HG02938 (cell line): Measurements from ENCODE around the gene EDEM1.
"Not testable (repeated sequence)": the region's sequence is repeated elsewhere in the genome, so short reads cannot be mapped to it uniquely, and the experiment has no call there.

ENCODE experiments used
- ATAC-seq: cut with Tn5 transposase; IDR thresholded peaks from one replicate; pipeline ENCODE4 v1.9.1; 2021; ENCODE audit warnings: mild to moderate bottlenecking, moderate library complexity; ENCODE audit not compliant: unreplicated experiment

The EDEM1 gene

GRCh38 chr3:5227812-5228211, 40.3 kb downstream of the EDEM1 start:
- no peak for ATAC-seq

DNA sequence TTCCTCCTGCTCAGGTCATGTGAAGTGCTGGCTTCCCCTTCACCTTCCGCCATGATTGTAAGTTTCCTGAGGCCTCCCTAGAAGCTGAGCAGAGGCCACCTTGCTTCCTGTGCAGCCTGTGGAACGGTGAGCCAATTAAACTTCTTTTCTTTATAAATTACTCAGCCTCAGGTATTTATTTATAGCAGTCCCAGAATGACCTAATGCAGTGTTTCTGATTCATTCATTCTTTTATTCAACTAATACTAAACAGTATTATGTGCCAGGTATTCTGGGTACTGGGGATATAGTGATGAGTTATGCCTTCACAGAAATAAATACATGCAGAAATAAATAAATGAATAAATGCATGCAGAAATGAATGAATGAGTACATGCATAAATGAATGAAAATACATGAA, 41.9 kb downstream of the EDEM1 start:
- no peak for ATAC-seq

DNA sequence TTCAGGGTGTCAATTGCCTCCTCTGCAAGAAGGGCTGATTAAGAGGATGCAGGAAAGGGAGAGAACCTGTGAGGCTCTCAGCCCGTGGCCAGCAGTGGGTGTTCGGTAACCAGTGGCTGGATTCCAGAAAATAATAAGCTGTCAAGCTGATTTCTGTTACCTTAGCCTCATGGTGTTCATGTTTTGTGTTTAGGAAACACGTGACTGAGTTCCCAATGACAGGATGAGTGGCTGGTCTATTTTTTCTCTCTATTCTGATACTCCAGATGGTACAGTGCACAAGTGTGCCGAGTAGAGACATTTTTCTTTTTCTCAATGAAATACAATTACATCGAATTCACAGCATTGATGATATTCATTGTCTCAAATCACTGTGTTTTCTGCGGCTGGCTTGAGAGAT, 43.6 kb downstream of the EDEM1 start:
- no peak for ATAC-seq

- no peak for ATAC-seq
These were observed 44.0 kb downstream of the EDEM1 start for GRCh38 chr3:5231487-5231886.

GRCh38 chr3:5232570-5232969, 45.1 kb downstream of the EDEM1 start:
- ATAC-seq, result no peak

GRCh38 chr3:5233026-5233425, 45.5 kb downstream of the EDEM1 start:
- ATAC-seq, result no peak

DNA sequence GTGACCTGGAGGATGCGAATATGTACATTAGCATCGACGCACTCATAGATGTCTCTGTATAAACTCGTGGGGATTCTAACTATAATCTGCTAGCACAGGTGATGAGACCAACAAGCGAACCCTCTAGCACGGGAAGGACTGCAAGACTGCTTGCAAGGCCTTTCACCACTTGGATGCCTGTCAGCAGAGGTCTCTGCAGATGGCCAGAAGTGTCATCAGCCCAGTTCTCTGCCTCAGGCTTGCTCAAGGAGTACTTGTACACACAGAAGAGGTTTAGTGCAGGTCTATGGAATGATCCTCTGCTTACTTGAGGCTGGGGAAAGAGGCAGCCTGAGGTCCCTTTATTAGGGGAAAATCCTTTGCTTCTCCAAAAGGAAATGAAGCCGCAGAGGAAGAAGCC, 48.1 kb downstream of the EDEM1 start:
- no peak for ATAC-seq

- ATAC-seq, result no peak
These were observed 51.0 kb downstream of the EDEM1 start for GRCh38 chr3:5238545-5238944.

- ATAC-seq, result no peak
These were observed 52.1 kb downstream of the EDEM1 start for GRCh38 chr3:5239602-5240001.

- no peak for ATAC-seq
These were observed 53.2 kb downstream of the EDEM1 start for GRCh38 chr3:5240740-5241139.

GRCh38 chr3:5242785-5243184, 55.3 kb downstream of the EDEM1 start:
- ATAC-seq, result not testable (repeated sequence)

DNA sequence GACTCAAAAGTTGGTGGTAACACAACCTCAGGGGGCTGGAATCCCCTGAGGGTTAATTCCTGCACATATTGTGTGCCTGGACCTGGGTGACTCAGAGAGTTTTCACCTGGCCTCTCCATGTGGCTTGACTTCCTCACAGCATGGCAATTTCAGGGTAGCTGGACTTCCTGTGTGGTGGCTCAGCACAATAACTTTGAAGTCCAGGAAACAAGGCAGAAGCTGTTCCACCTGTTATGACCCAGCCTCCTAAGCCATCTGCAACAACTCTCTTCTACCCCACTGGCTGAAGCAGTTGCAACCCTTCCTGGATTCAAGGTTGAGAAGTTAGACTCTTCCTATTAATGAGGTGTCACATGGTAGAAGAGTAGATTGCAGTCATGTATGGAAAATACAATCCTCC, 58.4 kb downstream of the EDEM1 start:
- no peak for ATAC-seq

- ATAC-seq, result no peak
These were observed 61.3 kb downstream of the EDEM1 start for GRCh38 chr3:5248822-5249221.

DNA sequence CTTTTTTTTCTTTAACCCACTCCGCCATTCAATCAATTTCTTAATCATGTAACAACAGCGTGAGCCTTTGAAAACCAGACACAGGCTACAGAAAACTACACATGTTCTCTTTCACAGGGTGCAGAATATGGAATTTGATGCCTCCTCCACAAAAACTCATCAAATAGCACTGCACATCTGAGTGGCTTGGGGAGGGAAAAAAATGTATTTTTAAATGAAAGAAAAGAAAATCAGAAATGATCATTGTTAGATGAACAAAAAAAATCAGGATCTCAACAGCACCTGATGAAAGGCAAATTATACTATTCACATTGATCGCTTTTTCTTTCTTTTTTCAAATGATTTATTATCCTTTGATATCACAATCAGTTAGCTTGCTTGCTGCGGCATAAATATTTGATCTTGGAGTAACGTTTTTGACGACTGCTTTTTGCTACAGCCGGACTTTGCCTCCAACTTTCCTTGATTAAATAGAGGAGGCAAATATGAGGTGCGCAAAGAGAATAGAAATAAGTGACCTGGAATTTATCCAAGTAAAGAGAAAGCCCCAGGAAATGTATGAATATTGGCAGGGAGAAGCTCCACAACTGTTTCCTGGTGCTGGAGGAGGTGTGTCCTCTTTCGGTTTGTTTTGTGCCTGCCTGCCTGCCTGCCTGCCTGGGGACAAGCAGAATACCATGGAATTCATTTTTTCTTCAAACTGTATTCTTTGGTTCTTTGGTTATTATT, 63.1 kb downstream of the EDEM1 start:
- no peak for ATAC-seq

GRCh38 chr3:5251196-5251583, 63.7 kb downstream of the EDEM1 start:
- no peak for ATAC-seq

DNA sequence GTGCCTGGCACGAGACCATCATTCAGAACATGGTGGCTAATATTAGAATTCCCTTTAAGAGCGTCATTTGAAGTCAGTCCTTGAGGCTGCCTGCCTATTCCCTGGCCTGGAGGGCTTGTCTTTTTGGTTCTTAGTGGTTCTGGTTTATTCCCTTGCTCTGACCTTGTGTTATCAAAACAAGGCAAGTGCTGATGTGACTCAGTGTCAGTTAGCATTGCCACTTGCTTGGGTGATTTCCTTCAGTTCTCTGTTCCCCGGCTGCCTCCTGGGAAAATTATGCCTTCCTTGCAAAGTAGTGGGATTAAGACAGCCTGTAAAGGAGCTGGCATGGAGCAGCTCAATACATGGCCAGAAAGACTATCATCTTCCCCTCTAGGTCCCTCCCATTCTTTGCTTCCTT, 64.6 kb downstream of the EDEM1 start:
- ATAC-seq, result no peak

GRCh38 chr3:5254281-5255048, 67.0 kb downstream of the EDEM1 start:
- ATAC-seq, result no peak

DNA sequence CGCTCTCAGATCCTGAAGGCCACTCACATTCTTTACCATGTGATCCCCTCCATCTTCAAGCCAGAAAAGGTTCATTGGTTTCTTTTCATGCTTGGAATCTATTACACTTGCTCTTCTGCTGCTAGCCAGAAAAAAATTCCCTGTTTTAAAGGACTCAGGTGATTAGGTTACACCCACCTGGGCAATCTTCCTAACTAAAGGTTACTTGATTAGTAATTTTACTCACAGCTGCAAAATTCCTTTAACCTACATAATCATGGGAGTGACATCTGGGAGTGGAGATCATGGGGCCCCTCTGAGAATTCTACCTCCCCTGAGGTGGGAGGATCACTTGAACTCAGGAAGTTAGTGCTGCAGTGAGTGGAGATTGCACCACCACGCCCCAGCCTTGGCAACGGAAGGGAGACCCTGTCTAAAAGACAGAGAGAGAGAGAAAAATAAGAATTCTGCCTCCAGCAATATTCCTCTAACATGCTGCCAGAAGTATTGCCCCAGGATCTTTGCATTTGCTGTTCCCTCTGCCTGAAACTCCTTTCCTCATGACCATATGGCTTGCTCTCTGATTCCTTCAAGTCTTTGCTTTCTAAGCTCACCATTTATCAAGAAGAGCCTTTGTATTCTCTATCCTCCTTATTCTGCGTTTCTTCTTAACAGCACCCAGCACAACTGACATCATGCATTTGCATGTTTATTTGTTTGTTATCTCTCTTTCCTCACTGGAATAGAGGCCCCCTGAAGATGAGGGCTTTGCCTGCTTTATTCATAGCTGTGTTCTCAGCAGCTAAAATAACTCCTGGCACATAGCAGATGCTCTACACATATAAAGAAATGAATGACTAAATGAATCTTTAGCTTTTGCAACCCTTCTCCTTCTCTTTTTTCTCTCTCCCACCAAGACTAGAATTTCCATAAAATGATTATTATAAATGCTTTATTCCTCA, 68.2 kb downstream of the EDEM1 start:
- ATAC-seq, result no peak

DNA sequence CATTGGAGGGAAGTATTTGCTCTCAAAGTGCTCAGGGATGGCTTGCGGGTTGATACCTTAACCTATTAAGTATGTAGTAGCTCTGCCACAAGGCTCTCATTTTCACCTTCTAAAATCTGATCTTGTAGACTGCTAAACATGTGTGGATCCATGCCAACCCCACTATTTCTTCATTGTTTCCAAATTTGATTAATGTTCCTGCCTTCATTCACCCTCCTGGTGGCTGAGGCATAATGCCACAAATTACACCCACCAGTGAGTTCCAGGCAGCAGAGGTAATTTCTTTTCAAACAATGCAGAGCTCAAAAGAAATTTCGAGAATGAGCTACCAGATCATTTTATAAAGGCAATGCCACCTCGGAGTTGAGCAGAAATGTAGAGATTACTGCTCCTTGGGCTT, 71.0 kb downstream of the EDEM1 start:
- no peak for ATAC-seq

GRCh38 chr3:5260992-5261501, 73.5 kb downstream of the EDEM1 start:
- no peak for ATAC-seq

DNA sequence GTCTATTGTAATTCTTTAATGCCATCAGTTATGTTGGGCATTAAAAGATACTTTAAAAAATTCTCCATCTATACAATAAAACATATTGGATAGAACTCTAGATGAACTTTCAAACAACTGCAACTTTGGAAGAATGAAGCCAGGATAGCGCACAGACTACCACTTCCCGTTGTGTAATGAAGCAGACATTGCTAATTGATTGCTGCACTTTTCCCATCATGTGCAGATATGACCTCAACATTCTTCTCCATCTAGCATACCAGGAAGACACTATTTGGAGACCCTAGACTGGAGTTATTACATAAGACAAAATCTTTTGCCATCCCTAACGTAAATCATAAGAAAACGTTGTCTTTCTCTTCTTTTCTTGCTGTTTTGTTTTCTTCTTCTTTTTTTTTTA, 75.0 kb downstream of the EDEM1 start:
- ATAC-seq, result no peak
